ENCODE measurements around the gene KRTAP10-1.
"Not testable (repeated sequence)": the region's sequence is repeated elsewhere in the genome, so short reads cannot be mapped to it uniquely, and the experiment has no call there.

KRTAP10-1 gene

DNA sequence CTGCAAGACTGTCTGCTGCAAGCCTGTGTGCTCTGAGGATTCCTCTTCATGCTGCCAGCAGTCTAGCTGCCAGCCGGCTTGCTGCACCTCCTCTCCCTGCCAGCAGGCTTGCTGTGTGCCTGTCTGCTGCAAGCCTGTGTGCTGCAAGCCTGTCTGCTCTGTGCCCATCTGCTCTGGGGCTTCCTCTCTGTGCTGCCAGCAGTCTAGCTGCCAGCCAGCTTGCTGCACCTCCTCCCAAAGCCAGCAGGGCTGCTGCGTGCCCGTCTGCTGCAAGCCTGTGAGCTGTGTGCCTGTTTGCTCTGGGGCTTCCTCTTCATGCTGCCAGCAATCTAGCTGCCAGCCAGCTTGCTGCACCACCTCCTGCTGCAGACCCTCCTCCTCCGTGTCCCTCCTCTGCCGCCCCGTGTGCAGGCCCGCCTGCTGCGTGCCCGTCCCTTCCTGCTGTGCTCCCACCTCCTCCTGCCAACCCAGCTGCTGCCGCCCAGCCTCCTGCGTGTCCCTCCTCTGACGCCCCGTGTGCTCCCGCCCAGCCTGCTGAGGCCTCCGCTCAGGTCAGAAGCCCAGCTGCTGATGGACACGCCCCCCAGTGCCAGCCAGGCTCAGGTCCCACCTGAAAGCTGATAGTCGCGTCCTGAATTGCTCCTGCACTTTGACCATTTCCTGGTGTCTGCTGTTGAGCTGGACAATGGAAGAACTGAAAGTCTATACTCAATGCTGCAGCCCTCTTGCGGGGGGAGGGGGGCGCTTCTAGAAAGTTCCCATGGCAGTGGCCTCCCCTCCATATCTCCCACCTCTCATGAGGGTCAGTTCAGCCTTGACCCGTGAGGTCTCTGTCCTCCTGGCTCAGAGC, 34.7 kb upstream of the KRTAP10-1 start:
- no peak for DNase-seq (ENCODE audit: extremely low read depth, low read depth)
- TF ChIP-seq, protein P1, sequence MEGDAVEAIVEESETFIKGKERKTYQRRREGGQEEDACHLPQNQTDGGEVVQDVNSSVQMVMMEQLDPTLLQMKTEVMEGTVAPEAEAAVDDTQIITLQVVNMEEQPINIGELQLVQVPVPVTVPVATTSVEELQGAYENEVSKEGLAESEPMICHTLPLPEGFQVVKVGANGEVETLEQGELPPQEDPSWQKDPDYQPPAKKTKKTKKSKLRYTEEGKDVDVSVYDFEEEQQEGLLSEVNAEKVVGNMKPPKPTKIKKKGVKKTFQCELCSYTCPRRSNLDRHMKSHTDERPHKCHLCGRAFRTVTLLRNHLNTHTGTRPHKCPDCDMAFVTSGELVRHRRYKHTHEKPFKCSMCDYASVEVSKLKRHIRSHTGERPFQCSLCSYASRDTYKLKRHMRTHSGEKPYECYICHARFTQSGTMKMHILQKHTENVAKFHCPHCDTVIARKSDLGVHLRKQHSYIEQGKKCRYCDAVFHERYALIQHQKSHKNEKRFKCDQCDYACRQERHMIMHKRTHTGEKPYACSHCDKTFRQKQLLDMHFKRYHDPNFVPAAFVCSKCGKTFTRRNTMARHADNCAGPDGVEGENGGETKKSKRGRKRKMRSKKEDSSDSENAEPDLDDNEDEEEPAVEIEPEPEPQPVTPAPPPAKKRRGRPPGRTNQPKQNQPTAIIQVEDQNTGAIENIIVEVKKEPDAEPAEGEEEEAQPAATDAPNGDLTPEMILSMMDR (IDR thresholded peaks at IDR 0.05; ENCODE audit: low read depth, low read length, missing control alignments), result no peak
- no peak overlapping the region for H3K4me3 ChIP-seq (replicated peaks; ENCODE audit: low read depth, low read length)

DNA sequence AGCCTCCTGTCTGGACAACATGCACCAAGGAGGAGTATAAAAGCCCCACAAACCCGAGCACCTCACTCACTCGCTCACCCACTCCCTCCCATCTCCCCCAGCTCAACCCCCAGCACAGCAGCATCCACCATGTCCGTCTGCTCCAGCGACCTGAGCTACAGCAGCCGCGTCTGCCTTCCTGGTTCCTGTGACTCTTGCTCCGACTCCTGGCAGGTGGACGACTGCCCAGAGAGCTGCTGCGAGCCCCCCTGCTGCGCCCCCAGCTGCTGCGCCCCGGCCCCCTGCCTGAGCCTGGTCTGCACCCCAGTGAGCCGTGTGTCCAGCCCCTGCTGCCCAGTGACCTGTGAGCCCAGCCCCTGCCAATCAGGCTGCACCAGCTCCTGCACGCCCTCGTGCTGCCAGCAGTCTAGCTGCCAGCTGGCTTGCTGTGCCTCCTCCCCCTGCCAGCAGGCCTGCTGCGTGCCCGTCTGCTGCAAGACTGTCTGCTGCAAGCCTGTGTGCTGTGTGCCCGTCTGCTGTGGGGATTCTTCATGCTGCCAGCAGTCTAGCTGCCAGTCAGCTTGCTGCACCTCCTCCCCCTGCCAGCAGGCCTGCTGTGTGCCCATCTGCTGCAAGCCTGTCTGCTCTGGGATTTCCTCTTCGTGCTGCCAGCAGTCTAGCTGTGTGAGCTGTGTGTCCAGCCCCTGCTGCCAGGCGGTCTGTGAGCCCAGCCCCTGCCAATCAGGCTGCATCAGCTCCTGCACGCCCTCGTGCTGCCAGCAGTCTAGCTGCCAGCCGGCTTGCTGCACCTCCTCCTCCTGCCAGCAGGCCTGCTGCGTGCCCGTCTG, 33.8 kb upstream of the KRTAP10-1 start, which contains the start of gene KRTAP10-4:
Gene KRTAP10-4 (plus strand): TSS at position 100 of the 827 bp plus-strand sequence. CDS start 30 bp downstream, at position 130.
- not testable (repeated sequence) for DNase-seq (ENCODE audit: extremely low read depth, low read depth); H3K4me3 ChIP-seq (replicated peaks; ENCODE audit: low read depth, low read length)

DNA sequence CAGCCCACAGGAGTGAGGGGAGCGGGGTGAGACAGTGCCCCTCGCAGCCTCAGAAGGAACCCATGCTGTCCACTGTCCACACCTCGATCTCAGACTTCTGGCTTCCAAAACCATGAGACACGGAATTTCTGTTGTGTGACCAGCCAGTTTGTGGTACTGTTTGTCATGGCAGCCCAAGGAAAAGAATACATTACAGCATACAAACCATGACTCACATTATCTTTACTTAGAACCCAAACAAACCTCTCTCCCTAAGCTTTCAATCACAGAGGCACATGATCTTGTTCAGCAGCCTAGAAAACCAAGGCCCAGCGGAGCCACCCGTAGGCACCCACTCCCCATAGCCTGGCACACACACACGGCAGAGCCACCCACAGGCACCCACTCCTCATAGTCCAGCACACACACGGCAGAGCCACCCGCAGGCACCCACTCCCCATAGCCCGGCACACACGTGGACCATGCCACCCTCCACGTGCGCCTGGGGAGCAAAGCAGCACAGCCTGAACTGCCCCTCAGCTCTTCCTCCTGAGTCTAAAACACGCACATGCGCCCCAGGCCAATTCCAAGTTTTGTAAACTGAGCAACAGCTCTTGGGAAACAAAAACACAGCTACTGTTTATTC, 33.1 kb upstream of the KRTAP10-1 start:
- no peak for DNase-seq (ENCODE audit: extremely low read depth, low read depth)
- H3K4me3 ChIP-seq (replicated peaks; ENCODE audit: low read depth, low read length), result no peak overlapping the region
- TF ChIP-seq, protein P1 (IDR thresholded peaks at IDR 0.05; ENCODE audit: low read depth, low read length, missing control alignments), result no peak

DNA sequence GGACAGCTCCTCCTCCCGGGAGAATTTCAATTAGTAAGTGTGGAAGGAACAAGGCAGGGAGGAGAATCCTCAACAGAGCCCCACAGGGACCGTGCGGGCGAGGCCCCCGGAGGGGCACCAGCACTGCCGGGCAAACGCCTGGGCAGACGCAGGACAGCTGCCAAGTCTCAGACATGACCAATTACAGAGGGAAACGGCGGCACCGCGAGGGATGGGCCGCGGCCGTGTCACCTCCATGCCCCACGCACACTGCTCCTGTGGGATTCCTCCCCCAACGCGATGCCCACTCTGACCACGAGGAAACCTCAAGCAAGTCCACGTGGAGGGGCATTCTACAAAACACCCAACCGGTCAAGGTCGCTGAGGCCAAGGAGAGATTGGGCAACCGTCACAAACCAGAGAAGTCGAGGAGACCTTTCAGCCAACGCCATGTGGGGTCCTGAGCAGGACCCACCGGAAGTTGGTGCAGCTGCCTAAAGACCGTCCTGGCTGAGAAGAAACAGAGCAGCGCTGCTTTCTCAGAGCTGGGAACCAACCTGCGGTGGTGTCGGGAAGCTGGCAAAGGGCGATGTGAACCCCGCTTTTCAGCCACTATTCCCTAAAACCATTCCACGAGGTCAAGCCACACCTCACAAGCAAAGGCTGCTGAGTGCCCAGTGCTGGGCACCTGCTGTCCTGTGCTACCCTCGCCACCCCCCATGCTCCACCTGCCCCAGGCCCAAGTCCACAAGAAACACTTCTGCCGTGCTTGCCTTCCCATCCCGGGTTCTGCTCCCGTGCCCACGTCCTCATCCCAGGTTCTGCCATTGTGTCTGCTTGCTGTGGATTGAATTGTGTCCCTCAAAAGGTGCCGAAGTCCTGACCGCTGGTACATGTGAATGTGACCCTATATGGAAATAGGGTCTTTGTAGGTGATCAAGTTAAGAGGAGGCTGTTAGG, 32.1 kb upstream of the KRTAP10-1 start:
- TF ChIP-seq, protein P1 (IDR thresholded peaks at IDR 0.05; ENCODE audit: low read depth, low read length, missing control alignments), result no peak
- no peak for DNase-seq (ENCODE audit: extremely low read depth, low read depth)
- no peak overlapping the region for H3K4me3 ChIP-seq (replicated peaks; ENCODE audit: low read depth, low read length)

DNA sequence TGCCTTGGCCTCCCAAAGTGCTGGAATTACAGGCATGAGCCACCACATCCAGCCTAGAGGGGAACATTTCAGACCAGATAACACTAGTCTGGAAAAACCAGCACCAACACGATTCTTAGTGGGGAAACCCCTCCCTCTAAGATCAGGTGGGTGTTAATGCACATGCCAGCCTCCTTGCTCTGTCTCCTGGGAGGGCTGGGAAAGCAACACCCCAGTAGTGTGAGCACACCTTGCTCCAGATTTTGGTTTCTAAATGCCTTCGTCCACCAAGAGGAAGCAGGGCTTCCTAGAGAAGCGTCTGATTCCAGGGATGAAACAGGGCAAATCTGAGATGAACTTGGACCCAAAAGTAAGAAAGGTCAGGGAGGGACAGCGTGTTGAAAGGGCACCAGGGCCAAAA, 31.3 kb upstream of the KRTAP10-1 start:
- no peak for DNase-seq (ENCODE audit: extremely low read depth, low read depth)
- TF ChIP-seq, protein P1 (IDR thresholded peaks at IDR 0.05; ENCODE audit: low read depth, low read length, missing control alignments), result no peak
- no peak overlapping the region for H3K4me3 ChIP-seq (replicated peaks; ENCODE audit: low read depth, low read length)

DNA sequence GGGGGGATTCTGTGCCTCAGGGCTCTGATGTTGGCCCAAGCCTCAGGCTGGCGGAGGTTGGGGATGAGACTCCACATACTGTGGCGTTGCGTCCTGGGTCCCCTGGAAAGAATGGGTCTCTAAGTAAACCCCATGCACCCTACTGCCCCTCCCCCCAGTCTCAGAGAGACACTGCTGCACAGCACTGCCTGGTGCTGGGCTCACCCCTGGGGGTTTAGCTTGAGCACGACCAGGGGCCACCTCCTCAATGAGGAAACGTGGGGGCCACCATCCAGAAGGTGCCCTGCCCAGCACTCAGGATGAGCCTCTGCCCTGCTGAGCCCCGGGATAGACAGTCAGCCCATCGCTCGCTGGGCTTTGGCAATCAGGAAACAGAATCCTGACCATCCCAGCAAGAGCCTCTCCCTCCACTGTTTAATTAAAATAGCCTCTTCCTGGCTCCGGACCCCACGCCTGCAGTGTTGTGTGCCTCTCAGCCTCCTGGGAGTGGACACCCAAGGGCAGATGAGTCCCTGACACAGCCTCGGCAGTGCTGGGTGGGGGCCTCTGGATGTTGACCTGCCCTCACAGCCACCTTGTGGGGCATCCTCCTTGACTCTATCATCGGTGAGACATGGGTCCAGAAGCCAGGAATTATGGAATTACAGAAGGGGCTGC, 30.0 kb upstream of the KRTAP10-1 start:
- no peak overlapping the region for H3K4me3 ChIP-seq (replicated peaks; ENCODE audit: low read depth, low read length)
- no peak for DNase-seq (ENCODE audit: extremely low read depth, low read depth)
- TF ChIP-seq, protein P1 (IDR thresholded peaks at IDR 0.05; ENCODE audit: low read depth, low read length, missing control alignments), result no peak
